Peyer's patch (tissue), 4 donors: ENCODE measurements around the gene CCDC85B.

Source experiments
- CTCF ChIP-seq, 6 experiments: fragments of 450-650 bp in 4 of 6; fragments of 200-600 bp in 2 of 6; sonication (generic) in 1 of 6; IDR thresholded peaks; one replicate each; pipeline ENCODE4 v1.5.1; 2017 to 2019; ENCODE audit warnings: antibody characterized with exemption in 6 of 6, mild to moderate bottlenecking in 3 of 6, moderate library complexity in 1 of 6
- POLR2A ChIP-seq, 2 donors: fragments of 450-650 bp; IDR thresholded peaks; one replicate each; pipeline ENCODE4 v1.5.1; 2017; ENCODE audit warnings: antibody characterized with exemption in 2 of 2, mild to moderate bottlenecking in 2 of 2, moderate library complexity in 2 of 2

- no peak for TF ChIP-seq CTCF (IDR thresholded peaks at IDR 0.05)
- TF ChIP-seq POLR2A (IDR thresholded peaks at IDR 0.05), result no peak
These were observed 6.4 kb upstream of the CCDC85B start for GRCh38 chr11:65883786-65884715.
